Smooth muscle cell (in vitro differentiated cells): ENCODE measurements around the gene MAPK10. TPM values are rescaled to one million over a fixed set of nuclear protein-coding genes. Genes with fewer than 3 reads are reported as not detected.
"Not testable (repeated sequence)": the region's sequence is repeated elsewhere in the genome, so short reads cannot be mapped to it uniquely, and the experiment has no call there.

Source experiments
- DNase-seq: peaks from one replicate; lab custom pipeline; 2025; ENCODE audit not compliant: unreplicated experiment; lab: John Stamatoyannopoulos, UW
- H2AFZ ChIP-seq: fragments of 200-600 bp; sonication (generic); 2 replicates; pipeline ENCODE4 v1.6.0; 2016; ENCODE audit warnings: antibody characterized with exemption, low read depth, mild to moderate bottlenecking
- H3F3A ChIP-seq: fragments of 200-600 bp; sonication (generic); 2 replicates; pipeline ENCODE4 v1.6.0; 2017; ENCODE audit warnings: antibody characterized with exemption, low read depth
- H3K27ac ChIP-seq: fragments of 200-600 bp; sonication (generic); 2 replicates; pipeline ENCODE4 v1.5.1; 2016; ENCODE audit warnings: low read depth, mild to moderate bottlenecking
- H3K27me3 ChIP-seq: fragments of 200-600 bp; sonication (generic); 2 replicates; pipeline ENCODE4 v1.6.1; 2016; ENCODE audit warnings: low read depth, mild to moderate bottlenecking
- H3K36me3 ChIP-seq: fragments of 200-600 bp; sonication (generic); 2 replicates; pipeline ENCODE4 v1.5.1; 2016; ENCODE audit warnings: low read depth
- H3K4me1 ChIP-seq: fragments of 200-600 bp; sonication (generic); 2 replicates; pipeline ENCODE4 v1.5.1; 2016; ENCODE audit warnings: low read depth
- H3K4me2 ChIP-seq: fragments of 200-600 bp; sonication (generic); 2 replicates; pipeline ENCODE4 v1.6.0; 2016; ENCODE audit warnings: mild to moderate bottlenecking
- H3K4me3 ChIP-seq: fragments of 200-600 bp; sonication (generic); 2 replicates; pipeline ENCODE4 v1.5.1; 2016; ENCODE audit warnings: mild to moderate bottlenecking
- H3K79me2 ChIP-seq: fragments of 200-600 bp; sonication (generic); 2 replicates; pipeline ENCODE4 v1.6.0; 2016; ENCODE audit warnings: low read depth, mild to moderate bottlenecking
- H3K9ac ChIP-seq: fragments of 200-600 bp; sonication (generic); 2 replicates; pipeline ENCODE4 v1.6.0; 2016; ENCODE audit warnings: low read depth
- H3K9me3 ChIP-seq: fragments of 200-600 bp; sonication (generic); replicated peaks from 2 replicates; pipeline ENCODE4 v1.5.1; 2016; ENCODE audit warnings: low read depth
- H4K20me1 ChIP-seq: fragments of 200-600 bp; sonication (generic); 2 replicates; pipeline ENCODE4 v1.6.0; 2016; ENCODE audit warnings: low read depth
- CTCF ChIP-seq: fragments of 200-600 bp; sonication (generic); IDR thresholded peaks from 2 replicates; pipeline ENCODE4 v1.5.1; 2017; ENCODE audit warnings: borderline replicate concordance, mild to moderate bottlenecking, antibody characterized with exemption; ENCODE audit not compliant: insufficient read depth, poor library complexity, severe bottlenecking
- WGBS: methylation state at CpG from one replicate; pipeline ENCODE4 v1.1.7; 2016; ENCODE audit warnings: low lambda C conversion rate; 5-methylcytosine and 5-hydroxymethylcytosine counted together
- polyA plus RNA-seq: library from polyadenylated mRNA; unstranded; fragments of >200 nt; fragmentation: Nextera tagmentation; extraction: Ambion mirVana; gene quantifications from 2 replicates; pipeline ENCODE4 v1.2.1, GENCODE V29; 2016
- total RNA-seq: library from RNA; depleted of rRNA; stranded (reverse); fragments of >200 nt; gene quantifications from 2 replicates; pipeline ENCODE4 v1.2.3, GENCODE V29; 2014

Gene MAPK10
- total and polyA plus RNA-seq, 2 experiments from 2014 or later, result 2.4 to 13.3 TPM

- peak overlapping the region; percentile 59 for H3K27ac ChIP-seq
- H3K9ac ChIP-seq, result peak overlapping the region; percentile 18
- peak overlapping the region; percentile 56 for H2AFZ ChIP-seq
- no peaks in the 10 kb centered on the region for H4K20me1 ChIP-seq
- no peak overlapping the region for H3K4me3 ChIP-seq
- no peaks in the 10 kb centered on the region for H3F3A ChIP-seq
- peak overlapping the region; percentile 19 for H3K4me2 ChIP-seq
- DNase-seq, result no peak
- peaks cover 17% of the 10 kb centered on the region for H3K4me1 ChIP-seq
- no peaks in the 10 kb centered on the region for H3K9me3 ChIP-seq
- H3K27me3 ChIP-seq, result no peaks in the 10 kb centered on the region
- 43% methylated on average over 5 of the region's 5 CpGs for WGBS
- no peak for TF ChIP-seq CTCF
- H3K36me3 ChIP-seq, result no peaks in the 10 kb centered on the region
- no peaks in the 10 kb centered on the region for H3K79me2 ChIP-seq
Observed at GRCh38 chr4:86330961-86331742, 28.7 kb downstream of the MAPK10 start.

GRCh38 chr4:86330411-86330810, 29.4 kb downstream of the MAPK10 start:
- H3K27ac ChIP-seq, result peak overlapping the region; percentile 59
- not testable (repeated sequence) for H3K9me3 ChIP-seq, H3K36me3 ChIP-seq, H3F3A ChIP-seq, H3K27me3 ChIP-seq, H2AFZ ChIP-seq, DNase-seq, H4K20me1 ChIP-seq, H3K9ac ChIP-seq, H3K4me3 ChIP-seq, H3K79me2 ChIP-seq
- 55% methylated on average over 5 of the region's 5 CpGs for WGBS
- H3K4me2 ChIP-seq, result peak overlapping the region; percentile 19
- peaks cover 17% of the 10 kb centered on the region for H3K4me1 ChIP-seq

GRCh38 chr4:86329431-86329830, 30.4 kb downstream of the MAPK10 start:
- Histone ChIP-seq H3K4me2 (no peak overlapping the region), H2AFZ (no peak overlapping the region), H3K9ac (no peak overlapping the region), H3K36me3 (no peaks in the 10 kb centered on the region), H3K79me2 (no peaks in the 10 kb centered on the region), H3F3A (no peaks in the 10 kb centered on the region), H3K27ac (no peak overlapping the region), H4K20me1 (no peaks in the 10 kb centered on the region), H3K4me3 (no peak overlapping the region), H3K4me1 (peaks cover 17% of the 10 kb centered on the region), H3K27me3 (no peaks in the 10 kb centered on the region), H3K9me3 (no peaks in the 10 kb centered on the region)
- 84% methylated on average over 3 of the region's 3 CpGs for WGBS
- TF ChIP-seq CTCF, result no peak
- no peak for DNase-seq

- no peak for TF ChIP-seq CTCF
- no peak overlapping the region for H3K4me3 ChIP-seq
- H3K27ac ChIP-seq, result no peak overlapping the region
- H3K4me1 ChIP-seq, result peaks cover 11% of the 10 kb centered on the region
- no peak overlapping the region for H3K4me2 ChIP-seq
- DNase-seq, result no peak
- no peaks in the 10 kb centered on the region for H4K20me1 ChIP-seq
- H2AFZ ChIP-seq, result no peak overlapping the region
- H3K9me3 ChIP-seq, result no peaks in the 10 kb centered on the region
- no peaks in the 10 kb centered on the region for H3K27me3 ChIP-seq
- no peak overlapping the region for H3K9ac ChIP-seq
- H3K79me2 ChIP-seq, result no peaks in the 10 kb centered on the region
- no peaks in the 10 kb centered on the region for H3K36me3 ChIP-seq
- H3F3A ChIP-seq, result no peaks in the 10 kb centered on the region
Observed at GRCh38 chr4:86326400-86326799, 33.5 kb downstream of the MAPK10 start.
